HS-27A (cell line): Measurements from ENCODE around the gene RAPGEF1.
"Not testable (repeated sequence)": the region's sequence is repeated elsewhere in the genome, so short reads cannot be mapped to it uniquely, and the experiment has no call there.

Experiments used
- DNase-seq: peaks from one replicate; pipeline ENCODE4 v3.0.0-alpha.2; 2012; ENCODE audit warnings: low read depth, missing footprints

RAPGEF1 gene

DNA sequence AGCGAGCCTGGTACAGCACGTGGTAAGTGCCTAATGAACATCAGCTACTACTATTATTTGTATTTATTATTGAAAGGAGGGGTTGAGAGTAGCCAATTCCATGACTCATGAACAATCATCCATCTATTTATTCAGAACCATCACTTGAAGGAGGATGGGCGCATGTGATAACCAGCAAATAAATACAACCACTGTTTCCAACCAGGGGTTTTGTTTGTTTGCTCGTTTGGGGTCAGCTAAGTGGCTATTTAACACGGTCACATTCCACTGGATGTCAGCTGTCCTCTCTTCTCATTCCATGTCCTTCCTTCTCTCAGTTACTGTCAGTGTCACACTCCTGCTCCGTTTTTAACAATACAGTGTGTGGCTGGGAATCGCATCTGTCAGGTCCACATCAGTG is 8.6 kb downstream of the RAPGEF1 start:
- DNase-seq, result no peak

DNA sequence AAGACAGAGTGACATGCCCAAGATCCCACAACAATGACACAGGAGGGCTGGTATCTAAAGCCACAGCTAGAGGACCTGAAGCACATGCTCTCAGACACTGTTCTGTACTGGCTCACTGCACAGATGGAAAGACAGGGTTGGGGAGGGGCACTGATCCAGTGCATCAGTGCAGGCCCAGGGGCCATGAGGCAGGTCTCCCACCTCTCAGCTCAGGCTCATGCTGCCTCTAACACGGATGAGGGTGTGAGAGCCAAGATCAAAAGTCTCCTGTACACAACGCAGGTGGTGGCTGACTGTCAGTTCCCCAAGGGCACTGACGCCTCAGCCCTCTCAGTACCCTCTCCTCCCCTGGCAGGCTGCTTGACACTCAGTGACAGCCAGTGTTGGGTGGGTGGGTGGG is 10.9 kb downstream of the RAPGEF1 start:
- no peak for DNase-seq

GRCh38 chr9:131728546-131728910 is 11.3 kb downstream of the RAPGEF1 start:
- no peak for DNase-seq

DNA sequence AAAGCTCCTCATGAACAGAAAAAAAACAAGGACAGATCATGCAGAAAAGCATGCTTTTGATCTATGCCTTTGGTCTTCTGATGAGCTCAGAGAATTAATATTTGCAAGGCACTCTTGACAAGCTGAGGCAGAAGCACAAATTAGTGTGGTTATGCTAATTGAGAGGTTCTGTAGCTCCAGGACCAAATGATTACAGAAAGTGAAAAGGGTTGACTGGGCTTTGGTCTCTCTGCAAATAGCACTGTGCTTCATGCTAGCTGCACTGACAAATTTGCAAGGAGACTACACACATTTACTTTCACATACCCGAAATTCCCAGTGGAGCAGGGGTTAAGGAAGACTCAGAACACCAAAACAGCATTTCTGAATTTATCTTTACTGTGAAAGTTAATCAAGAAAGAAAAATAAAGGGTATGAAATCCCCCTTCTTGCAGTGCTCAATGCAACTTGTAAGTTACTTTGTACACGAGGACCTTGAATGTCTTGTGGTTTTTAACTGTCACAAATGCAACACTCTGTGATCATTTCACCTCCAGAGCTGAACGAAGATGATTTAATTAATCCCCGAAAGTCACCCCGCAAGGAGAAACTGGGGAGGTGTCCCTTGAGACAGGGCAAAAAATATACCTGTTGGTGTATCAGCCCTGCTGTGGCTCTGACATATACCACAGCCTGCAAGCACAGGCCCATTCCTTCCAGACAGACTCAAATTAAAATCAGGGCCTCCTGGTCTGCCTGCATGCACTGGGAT is 11.9 kb downstream of the RAPGEF1 start:
- no peak for DNase-seq

GRCh38 chr9:131727184-131727759 is 12.6 kb downstream of the RAPGEF1 start:
- peak; percentile 22 for DNase-seq

DNA sequence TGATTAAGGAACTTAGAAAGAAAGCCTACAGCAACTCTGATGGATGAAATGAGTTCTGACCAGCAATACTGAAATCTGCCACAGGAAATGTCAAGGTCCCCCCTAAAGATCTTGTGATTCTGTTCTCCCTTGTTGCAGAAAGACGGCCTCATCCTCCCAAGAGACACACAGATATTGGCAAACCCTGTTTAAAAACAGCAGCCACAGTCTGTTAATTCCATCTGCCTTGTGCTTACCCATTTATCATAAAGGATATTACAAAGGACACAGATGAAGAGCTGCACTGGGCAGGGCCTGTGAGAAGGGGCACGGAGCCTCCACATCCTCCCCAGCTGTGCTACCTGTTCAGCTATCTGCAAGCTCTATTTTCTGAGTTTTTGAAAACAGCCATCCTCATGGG is 15.2 kb downstream of the RAPGEF1 start:
- DNase-seq, result no peak

- DNase-seq, result no peak
Observed at GRCh38 chr9:131723632-131724031, 16.2 kb downstream of the RAPGEF1 start.

- no peak for DNase-seq
Observed at GRCh38 chr9:131722255-131722654, 17.6 kb downstream of the RAPGEF1 start.

GRCh38 chr9:131721076-131721475 is 18.8 kb downstream of the RAPGEF1 start:
- DNase-seq, result no peak

DNA sequence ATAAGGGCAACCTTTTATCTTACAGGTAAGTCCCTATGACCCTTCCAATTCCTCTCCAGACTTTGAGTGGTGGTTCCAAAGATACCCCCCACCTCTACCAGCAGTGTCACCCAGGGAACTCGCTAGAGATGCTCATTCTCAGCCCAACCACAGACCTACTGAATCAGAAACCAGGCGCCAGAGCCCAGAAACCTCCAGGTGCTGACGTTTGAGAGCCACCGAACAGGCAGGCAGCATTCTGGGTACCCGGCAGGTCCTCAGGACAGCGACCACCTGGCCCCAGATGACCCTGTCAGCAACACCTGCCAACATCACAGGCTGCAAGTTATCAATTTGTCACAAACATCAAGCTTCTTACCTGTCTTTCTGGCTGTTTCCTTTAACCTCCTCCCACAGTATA is 19.5 kb downstream of the RAPGEF1 start:
- DNase-seq, result no peak

- no peak for DNase-seq
Observed at GRCh38 chr9:131719262-131719908, 20.5 kb downstream of the RAPGEF1 start.

GRCh38 chr9:131717719-131718460 is 22.0 kb downstream of the RAPGEF1 start:
- no peak for DNase-seq

DNA sequence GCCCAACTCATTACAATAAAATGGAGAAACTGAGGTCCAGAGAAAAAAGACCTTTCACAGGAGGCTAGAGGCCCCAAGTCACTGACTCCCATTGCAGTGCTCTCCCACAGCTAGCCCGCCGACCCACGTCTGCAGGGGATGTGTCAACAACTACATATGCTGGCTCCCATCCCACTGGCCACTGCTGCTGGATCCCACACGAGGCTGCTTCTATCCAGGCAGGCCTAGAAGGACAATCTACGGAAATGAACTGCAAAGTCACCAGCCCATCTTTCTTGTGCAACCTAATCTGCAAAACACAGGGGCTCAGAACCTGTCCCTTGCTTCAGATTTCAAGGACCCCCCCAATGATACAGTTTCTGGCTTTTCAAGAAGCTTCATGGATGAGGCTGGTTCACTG is 24.0 kb downstream of the RAPGEF1 start:
- DNase-seq, result no peak

GRCh38 chr9:131714821-131715220 is 25.1 kb downstream of the RAPGEF1 start:
- DNase-seq, result no peak

DNA sequence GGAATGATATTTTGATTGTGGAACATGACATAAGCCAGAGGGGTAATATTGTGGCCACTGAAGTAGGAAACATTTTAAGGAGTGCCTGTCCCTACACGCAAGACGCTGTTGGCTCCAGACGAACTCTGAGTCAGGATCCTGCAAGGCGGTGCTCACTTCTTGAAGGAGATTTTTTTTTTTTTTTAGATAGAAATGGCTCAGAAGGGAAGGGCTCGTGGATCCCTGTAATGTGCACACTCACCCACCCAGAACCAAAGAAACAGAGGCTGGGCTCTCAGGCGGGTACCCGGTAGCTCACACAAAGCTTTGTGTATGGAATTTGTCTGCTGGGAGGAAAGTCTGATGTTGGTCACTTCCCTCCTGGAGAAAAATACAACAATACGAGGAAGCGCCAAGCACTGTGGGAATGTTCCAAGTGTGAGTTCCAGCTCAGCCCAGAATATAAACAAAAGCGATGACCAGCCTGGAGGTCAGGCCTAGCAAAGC is 25.7 kb downstream of the RAPGEF1 start:
- no peak for DNase-seq

DNA sequence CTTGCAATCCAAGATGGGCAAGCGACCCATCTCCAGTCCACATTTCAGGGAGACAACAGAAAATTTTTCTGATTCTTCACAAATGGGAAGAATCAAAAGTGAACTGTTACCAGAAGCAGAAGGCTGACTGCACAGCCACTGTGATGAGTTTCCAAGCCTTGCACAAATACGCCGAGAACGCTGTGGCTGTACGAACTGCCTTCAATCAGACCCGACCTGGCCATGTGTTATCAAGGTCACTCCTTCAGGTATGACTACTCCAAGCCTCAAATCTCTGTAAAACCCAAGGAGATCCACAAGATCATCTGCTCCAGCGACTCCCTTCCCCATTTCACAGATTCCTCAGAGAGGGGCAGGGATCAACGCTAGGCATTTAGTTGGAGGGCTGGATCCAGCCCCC is 26.9 kb downstream of the RAPGEF1 start:
- DNase-seq, result no peak

DNA sequence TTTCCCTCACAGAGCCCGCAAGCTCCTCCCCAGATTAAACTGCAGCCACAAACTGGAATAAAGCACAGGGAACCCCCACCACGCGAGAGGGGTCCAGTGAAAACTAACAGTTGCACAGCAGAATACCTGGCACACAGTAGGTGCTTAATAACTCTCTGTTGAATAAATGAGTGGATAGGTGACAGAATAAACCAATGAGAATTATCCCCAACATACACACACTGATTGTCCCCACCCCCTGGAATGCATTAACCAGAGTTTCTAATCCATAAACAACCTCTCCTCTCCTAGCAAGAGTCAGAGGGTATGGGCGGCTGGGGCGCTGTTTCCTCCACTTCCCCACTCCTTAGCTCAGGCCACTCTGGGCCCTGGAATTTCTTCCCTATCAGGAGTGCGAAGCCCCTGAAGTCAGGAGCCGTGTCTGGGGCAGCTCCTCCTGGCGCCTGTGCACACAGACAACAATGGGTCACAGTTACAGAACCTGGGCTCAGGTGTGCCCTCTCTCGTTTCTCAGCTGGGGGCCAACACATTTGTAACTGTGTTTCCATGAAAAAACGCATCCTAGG is 27.6 kb downstream of the RAPGEF1 start:
- DNase-seq, result no peak

DNA sequence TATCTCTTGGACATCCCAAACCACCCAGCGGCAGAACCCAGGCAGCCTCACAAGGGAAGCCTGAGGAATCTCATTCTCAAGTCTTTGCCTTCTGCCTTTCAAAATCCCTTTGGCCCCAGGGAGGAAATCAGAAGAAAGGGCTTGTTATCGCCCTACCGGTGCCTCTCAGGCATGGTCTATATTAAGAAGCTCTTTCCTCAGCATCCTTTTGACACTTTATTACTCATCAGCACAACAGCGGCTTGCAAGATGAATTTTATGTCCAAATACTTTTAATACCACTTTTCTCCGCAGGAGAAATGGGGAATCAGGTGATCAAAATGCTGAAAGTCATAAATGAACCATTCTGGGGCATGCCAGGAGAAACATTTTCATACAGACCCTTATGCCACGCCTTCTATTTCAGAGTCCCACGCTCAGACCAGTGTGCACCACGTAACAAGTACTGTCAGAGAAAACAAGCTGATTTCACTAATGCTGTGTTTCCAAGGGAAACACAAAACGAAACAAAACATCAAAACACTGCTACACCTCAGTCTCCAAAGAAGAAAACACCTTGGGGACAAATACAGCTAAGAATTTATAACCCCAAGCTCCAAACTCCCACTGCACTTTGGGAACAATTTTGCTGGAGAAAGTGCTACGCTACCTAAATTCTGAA is 30.0 kb downstream of the RAPGEF1 start:
- no peak for DNase-seq

DNA sequence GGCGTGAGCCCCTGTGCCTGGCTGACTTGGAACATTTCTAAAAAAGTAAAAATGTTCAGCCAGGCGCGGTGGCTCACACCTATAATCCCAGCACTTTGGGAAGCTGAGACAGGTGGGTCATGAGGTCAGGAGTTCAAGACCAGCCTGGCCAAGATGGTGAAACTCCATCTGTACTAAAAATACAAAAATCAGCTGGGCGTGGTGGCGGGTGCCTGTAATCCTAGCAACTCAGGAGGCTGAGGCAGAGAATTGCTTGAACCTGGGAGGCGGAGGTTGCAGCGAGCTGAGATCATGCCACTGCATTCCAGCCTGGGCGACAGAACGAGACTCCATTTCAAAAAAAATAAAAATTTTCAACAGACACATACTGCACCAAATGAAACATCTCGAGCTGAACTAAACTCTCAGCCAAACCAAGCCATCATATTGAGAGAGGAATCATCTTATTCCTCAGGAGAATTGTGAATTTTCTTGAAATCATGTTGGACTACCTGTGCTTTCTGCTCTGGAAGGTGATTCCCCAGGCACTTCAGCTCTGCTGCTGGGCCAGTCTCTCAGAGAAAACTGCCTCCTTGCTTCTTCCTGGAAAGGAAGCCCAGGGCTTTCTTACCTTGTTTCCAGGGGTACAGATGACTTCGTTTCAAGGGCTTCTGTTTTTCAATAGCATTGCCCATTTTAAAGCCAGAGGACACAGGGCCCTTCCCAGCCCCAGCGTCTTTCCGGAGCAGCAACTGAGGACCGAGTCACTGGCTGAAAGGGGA is 30.7 kb downstream of the RAPGEF1 start:
- DNase-seq, result not testable (repeated sequence)

- no peak for DNase-seq
Observed at GRCh38 chr9:131708226-131709002, 31.5 kb downstream of the RAPGEF1 start.
